Fibroblast of mammary gland (primary cell): ENCODE results near the gene TRMT11.

ENCODE experiments used
- DNase-seq: peaks from one replicate; pipeline ENCODE4 v3.0.0-alpha.2; 2010; ENCODE audit warnings: low read depth
- H3K4me3 ChIP-seq: 2 replicates; pipeline ENCODE4 v1.5.1; 2011; ENCODE audit warnings: low read depth, mild to moderate bottlenecking, low read length, moderate library complexity; ENCODE audit not compliant: control insufficient read depth
- CTCF ChIP-seq: conservative IDR thresholded peaks from 2 replicates; pipeline ENCODE4 v1.5.1; 2011; ENCODE audit warnings: low read depth, low read length, inconsistent platforms; ENCODE audit not compliant: control insufficient read depth, insufficient read depth

TRMT11 gene

GRCh38 chr6:126027601-126028000 lies 41.3 kb downstream of the TRMT11 start:
- peak; percentile 54 for DNase-seq
- no peak for TF ChIP-seq CTCF

DNA sequence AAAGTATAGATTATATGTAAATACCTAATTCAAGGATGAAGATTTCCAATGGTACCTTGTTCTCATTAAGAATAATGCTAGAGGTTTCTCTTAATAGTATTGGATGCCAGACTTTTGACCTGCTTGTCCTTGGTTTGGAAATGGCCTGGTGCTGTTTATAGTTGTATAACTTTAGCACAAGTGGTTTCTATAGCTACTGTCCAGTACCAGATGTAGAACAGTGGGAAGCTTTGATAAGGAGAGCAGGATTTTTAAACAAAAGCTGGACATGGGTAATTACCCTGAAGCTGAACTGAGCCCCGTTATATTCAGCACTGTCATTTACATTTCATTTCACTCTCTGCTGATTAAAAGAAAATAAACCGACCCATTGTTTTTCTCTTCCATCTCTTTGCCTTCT lies 43.7 kb downstream of the TRMT11 start:
- DNase-seq, result no peak

More at GRCh38 chr6:126027601-126028000, 41.3 kb downstream of the TRMT11 start:
- no peak overlapping the region for H3K4me3 ChIP-seq

GRCh38 chr6:126033696-126034095 lies 47.4 kb downstream of the TRMT11 start:
- no peak overlapping the region for H3K4me3 ChIP-seq
- DNase-seq, result peak; percentile 92
- TF ChIP-seq CTCF, result peak; percentile 83

More for the DNA sequence above, 43.7 kb downstream of the TRMT11 start:
- H3K4me3 ChIP-seq, result no peak overlapping the region
- TF ChIP-seq CTCF, result no peak

GRCh38 chr6:126034656-126035055 lies 48.3 kb downstream of the TRMT11 start:
- no peak overlapping the region for H3K4me3 ChIP-seq
- no peak for TF ChIP-seq CTCF
- DNase-seq, result no peak

- TF ChIP-seq CTCF, result no peak
- H3K4me3 ChIP-seq, result no peak overlapping the region
- no peak for DNase-seq
Measured at GRCh38 chr6:126035764-126036163, 49.4 kb downstream of the TRMT11 start.

- TF ChIP-seq CTCF, result no peak
- no peak for DNase-seq
- H3K4me3 ChIP-seq, result no peak overlapping the region
Measured at GRCh38 chr6:126038234-126038633, 51.9 kb downstream of the TRMT11 start.

DNA sequence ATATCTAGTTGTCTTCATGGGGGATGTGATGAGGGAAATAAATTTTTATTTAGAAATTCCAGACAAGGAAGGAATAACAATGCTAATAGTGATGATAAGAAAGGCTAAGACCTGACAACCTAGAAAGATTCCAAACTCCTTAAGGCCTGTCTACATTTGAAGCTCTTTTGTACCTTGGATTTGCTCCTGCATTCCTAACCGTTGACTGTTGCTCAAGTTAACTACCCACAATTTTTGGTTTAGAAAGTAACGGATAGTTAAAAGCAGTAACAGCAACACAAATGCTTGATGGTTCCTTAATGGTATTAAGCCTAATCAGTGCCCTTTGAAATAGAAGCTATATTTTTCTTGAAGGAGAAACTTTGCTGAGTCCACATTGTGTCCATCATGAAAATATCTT lies 52.9 kb downstream of the TRMT11 start:
- peak; percentile 50 for DNase-seq
- H3K4me3 ChIP-seq, result no peak overlapping the region
- TF ChIP-seq CTCF, result no peak
